Colonic mucosa (tissue), 4 donors: ENCODE measurements around the gene SLC39A11. TPM values are rescaled to one million over a fixed set of nuclear protein-coding genes. Genes with fewer than 3 reads are reported as not detected.

ENCODE experiments used
- DNase-seq: peaks from one replicate; pipeline ENCODE4 v3.0.0-alpha.2; 2020
- H3K27ac ChIP-seq: fragments of 200-600 bp; one replicate; pipeline ENCODE4 v1.8.0; 2021
- H3K27me3 ChIP-seq: fragments of 200-600 bp; one replicate; pipeline ENCODE4 v1.8.0; 2021
- H3K36me3 ChIP-seq: fragments of 200-600 bp; one replicate; pipeline ENCODE4 v1.8.0; 2021
- H3K4me1 ChIP-seq: fragments of 200-600 bp; one replicate; pipeline ENCODE4 v1.8.0; 2021; ENCODE audit warnings: mild to moderate bottlenecking
- H3K4me3 ChIP-seq: fragments of 200-600 bp; one replicate; pipeline ENCODE4 v1.8.0; 2021
- H3K9ac ChIP-seq, 2 donors: one replicate each; pipeline ENCODE4 v1.7.0; 2013; ENCODE audit warnings: control low read depth in 2 of 2, low read depth in 2 of 2, low read length in 2 of 2
- H3K9me3 ChIP-seq: fragments of 200-600 bp; one replicate; pipeline ENCODE4 v1.8.0; 2021
- intact Hi-C: fragments of 100-400 bp; cut with DNase I; formaldehyde crosslinking; loops from one replicate; pipeline ENCODE4 v1.14.1; 2022
- total RNA-seq, 2 donors: library from RNA; stranded (reverse); fragmentation: NEBNext Ultra II Directional in 1 of 2; extraction: Animal tissue kit (Norgen Biotek cat#: 25700) in 1 of 2; gene quantifications; one replicate each; pipeline ENCODE4 v1.2.1, GENCODE V29; 2021
- TF ChIP-seq, protein P1 (sequence below): fragments of 200-600 bp; IDR thresholded peaks from one replicate; pipeline ENCODE4 v1.8.0; 2022; ENCODE audit warnings: antibody characterized with exemption, mild to moderate bottlenecking
- donor health status: healthy.
- donor health status: DM: no; HTN: no; CAD: no.
- donor health status: DM: no; HTN: no; CAD: no.

The SLC39A11 gene
- total RNA-seq, 2 donors from 2014 or later, result 57.7 to 60.0 TPM

DNA sequence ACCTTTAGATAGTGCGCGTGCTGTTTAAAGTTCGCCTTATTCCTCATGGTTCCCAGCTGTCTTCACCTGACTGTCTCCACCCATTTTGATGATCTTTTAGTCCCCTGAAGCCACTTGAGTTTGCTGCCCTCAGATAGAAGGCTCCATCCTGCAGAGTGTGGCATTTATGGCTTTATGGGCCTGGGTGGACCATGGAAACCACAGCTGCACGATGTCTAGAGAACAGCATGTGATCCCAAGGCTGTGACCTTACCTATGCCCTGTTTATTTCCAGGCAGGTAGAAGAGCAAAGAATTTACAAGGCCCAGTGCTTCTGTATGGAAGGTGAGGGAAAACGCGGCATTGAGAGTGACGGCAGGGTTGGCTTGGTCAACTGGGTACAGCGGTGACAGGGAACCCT, 356.9 kb downstream of the SLC39A11 start:
- Histone ChIP-seq H3K4me1 (no peaks in the 10 kb centered on the region), H3K9me3 (no peaks in the 10 kb centered on the region), H3K36me3 (no peaks in the 10 kb centered on the region), H3K27ac (no peak overlapping the region), H3K27me3 (no peaks in the 10 kb centered on the region), H3K4me3 (no peak overlapping the region), H3K9ac (no peak overlapping the region)
- intact Hi-C loops, result no loop called here
- TF ChIP-seq, protein P1, sequence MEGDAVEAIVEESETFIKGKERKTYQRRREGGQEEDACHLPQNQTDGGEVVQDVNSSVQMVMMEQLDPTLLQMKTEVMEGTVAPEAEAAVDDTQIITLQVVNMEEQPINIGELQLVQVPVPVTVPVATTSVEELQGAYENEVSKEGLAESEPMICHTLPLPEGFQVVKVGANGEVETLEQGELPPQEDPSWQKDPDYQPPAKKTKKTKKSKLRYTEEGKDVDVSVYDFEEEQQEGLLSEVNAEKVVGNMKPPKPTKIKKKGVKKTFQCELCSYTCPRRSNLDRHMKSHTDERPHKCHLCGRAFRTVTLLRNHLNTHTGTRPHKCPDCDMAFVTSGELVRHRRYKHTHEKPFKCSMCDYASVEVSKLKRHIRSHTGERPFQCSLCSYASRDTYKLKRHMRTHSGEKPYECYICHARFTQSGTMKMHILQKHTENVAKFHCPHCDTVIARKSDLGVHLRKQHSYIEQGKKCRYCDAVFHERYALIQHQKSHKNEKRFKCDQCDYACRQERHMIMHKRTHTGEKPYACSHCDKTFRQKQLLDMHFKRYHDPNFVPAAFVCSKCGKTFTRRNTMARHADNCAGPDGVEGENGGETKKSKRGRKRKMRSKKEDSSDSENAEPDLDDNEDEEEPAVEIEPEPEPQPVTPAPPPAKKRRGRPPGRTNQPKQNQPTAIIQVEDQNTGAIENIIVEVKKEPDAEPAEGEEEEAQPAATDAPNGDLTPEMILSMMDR, result no peak
- peak; percentile 58 for DNase-seq

DNA sequence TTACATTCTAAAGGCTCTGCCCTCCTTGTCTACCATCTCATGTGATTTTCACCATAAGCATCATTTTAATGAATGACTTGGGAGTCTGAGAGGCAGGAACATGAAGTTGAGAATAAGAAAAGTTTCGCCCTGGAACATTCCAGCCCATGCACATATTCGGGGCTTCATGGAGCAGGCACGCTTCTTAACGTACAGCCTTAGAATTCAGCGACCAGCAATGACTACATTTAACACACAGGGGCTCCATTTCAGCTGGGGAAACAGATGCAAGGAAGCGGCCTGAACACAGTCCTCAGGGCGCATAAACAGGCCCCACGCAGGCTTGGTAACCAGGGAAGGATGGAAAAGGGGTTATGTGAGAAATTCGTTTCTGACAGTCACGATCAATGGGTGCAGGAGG, 357.4 kb downstream of the SLC39A11 start:
- Histone ChIP-seq H3K9me3 (no peaks in the 10 kb centered on the region), H3K27ac (no peak overlapping the region), H3K36me3 (no peaks in the 10 kb centered on the region), H3K27me3 (no peaks in the 10 kb centered on the region), H3K4me1 (no peaks in the 10 kb centered on the region), H3K4me3 (no peak overlapping the region), H3K9ac (no peak overlapping the region)
- intact Hi-C loops, result no loop called here
- no peak for DNase-seq
- TF ChIP-seq, protein P1, result no peak

DNA sequence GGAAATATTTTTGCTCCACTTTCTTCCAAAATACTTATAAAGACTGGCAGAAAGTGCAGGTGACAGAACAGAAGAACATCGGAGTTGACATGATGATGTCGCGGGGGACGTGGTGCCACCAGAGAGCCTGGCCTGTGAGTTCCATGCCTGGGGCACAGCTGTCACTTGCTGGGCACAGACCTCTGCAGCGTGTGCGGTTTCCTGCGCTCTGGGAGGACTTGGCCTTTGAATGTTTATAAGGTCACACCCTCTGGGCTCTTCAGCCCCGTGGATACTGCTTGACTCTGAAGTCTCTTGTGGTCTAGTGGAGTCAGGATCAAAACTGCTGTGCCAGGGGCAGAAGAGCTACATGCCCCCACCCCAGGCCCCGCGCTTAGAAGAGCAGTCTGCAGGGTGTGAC, 357.9 kb downstream of the SLC39A11 start:
- no peaks in the 10 kb centered on the region for H3K9me3 ChIP-seq
- no peak overlapping the region for H3K9ac ChIP-seq
- no peak overlapping the region for H3K4me3 ChIP-seq
- no peak overlapping the region for H3K27ac ChIP-seq
- no peaks in the 10 kb centered on the region for H3K27me3 ChIP-seq
- intact Hi-C loops, result loop anchor here (5.0 kb wide), 1 partner anchor 253 kb away; no protein-coding TSS in a partner anchor
- H3K36me3 ChIP-seq, result no peaks in the 10 kb centered on the region
- no peak for DNase-seq
- TF ChIP-seq, protein P1, result no peak
- no peaks in the 10 kb centered on the region for H3K4me1 ChIP-seq

DNA sequence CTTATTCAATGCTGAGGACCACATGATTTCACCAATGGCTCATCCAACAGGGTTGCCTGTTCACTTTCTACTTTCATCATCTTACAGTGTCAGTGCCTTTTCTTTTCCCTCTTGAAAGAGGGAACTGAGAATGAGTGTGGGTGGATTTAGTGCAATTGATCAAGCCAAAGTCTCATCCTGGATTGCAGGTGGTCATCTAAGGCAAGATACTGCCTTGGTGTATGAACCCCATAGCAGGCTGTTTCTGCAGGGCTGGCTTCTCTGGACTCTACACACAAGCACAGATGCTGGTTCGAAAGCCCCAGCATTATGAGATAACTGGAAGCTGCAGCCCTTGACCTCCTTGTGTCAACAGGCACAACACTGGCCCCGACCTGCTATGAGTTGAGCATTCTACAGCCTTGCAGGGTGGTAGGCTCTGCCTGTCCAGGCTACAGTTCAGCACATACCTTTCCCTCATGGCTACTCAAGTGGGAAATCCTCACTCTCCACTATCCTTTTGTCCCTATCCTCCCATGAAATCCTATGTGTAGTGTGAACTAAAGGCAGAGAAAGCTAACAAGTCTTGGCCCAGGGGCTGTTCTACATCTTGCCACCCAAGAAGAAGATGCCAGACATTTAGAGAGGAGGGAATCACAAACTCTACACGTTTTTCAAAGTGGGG, 358.7 kb downstream of the SLC39A11 start:
- H3K4me1 ChIP-seq, result no peaks in the 10 kb centered on the region
- intact Hi-C loops, result loop anchor here (5.0 kb wide), 1 partner anchor 254 kb away; no protein-coding TSS in a partner anchor
- no peak for DNase-seq

DNA sequence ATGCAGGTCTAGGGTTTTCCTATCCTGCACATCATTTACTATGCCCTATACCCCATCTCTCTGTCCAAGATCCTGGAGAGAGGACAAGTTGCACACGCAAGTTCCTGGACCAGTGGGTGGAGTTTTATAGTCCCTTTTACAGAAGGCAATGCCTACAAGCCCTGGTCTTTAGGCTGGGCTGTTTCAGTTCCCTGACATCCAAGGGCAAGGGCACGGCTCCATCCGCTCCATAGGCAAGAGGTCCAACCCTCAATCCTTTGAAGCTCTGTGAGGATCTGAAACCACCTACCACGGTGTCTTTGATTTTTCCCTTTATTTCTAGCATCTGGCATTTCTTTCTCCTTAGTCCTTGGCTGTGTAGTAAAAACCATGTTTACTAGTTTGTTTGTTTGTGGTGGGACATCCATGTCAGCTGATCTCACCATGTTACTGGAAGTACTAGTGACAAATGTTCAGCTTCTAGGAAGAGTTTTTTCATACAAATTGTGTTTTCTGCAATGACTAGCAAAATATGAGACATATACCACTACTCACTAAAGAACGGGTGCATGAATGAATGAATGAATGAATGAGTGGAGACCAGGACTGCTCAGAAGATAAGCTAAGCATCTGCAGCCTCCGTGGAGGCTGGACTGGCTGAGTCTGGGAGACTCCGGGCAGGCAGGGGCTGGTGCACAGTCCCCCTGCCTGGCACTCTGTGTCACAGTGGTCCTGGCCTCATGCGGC, 359.4 kb downstream of the SLC39A11 start:
- intact Hi-C loops, result loop anchor here (5.0 kb wide), 1 partner anchor 254 kb away; no protein-coding TSS in a partner anchor
- no peak overlapping the region for H3K4me3 ChIP-seq
- no peaks in the 10 kb centered on the region for H3K9me3 ChIP-seq
- H3K9ac ChIP-seq, result no peak overlapping the region
- H3K27ac ChIP-seq, result no peak overlapping the region
- TF ChIP-seq, protein P1, result no peak
- H3K4me1 ChIP-seq, result no peaks in the 10 kb centered on the region
- H3K27me3 ChIP-seq, result no peaks in the 10 kb centered on the region
- no peaks in the 10 kb centered on the region for H3K36me3 ChIP-seq
- DNase-seq, result no peak

More for the DNA sequence above, 358.7 kb downstream of the SLC39A11 start:
- no peaks in the 10 kb centered on the region for H3K9me3 ChIP-seq
- no peak overlapping the region for H3K27ac ChIP-seq
- H3K4me3 ChIP-seq, result no peak overlapping the region
- no peak overlapping the region for H3K9ac ChIP-seq
- TF ChIP-seq, protein P1, result no peak
- no peaks in the 10 kb centered on the region for H3K27me3 ChIP-seq
- no peaks in the 10 kb centered on the region for H3K36me3 ChIP-seq
